ENCODE data around the gene PNPLA6. TPM values are rescaled to one million over a fixed set of nuclear protein-coding genes. Genes with fewer than 3 reads are reported as not detected.

The PNPLA6 gene
- total RNA-seq, 2 experiments from 2014 or later = 79.2 to 90.3 TPM

- POLR2A ChIA-PET = no interaction called here
- Mint-ChIP-seq H3K36me3 (ENCODE audit: low read depth) (no peaks in the 10 kb centered on the region), H3K4me3 (no peak overlapping the region), H3K27ac (no peak overlapping the region), H3K9me3 (peaks cover 3% of the 10 kb centered on the region), H3K4me1 (ENCODE audit: low read depth) (peaks cover 4% of the 10 kb centered on the region), H3K27me3 (peaks cover 20% of the 10 kb centered on the region)
- DNase-seq (peak; percentile 30), ATAC-seq (no peak)
- intact Hi-C loops (cut with micrococcal nuclease) = no loop called here
- CTCF ChIA-PET = no interaction called here
- no peak for TF ChIP-seq CTCF (IDR thresholded peaks at IDR 0.05)
Observed at GRCh38 chr19:7600721-7601120, 65.2 kb downstream of the PNPLA6 start.

GRCh38 chr19:7602240-7602934, 66.9 kb downstream of the PNPLA6 start:
- ATAC-seq = no peak
- no peak overlapping the region for H3K27ac Mint-ChIP-seq
- intact Hi-C loops (cut with micrococcal nuclease) = no loop called here
- no peak for DNase-seq
- ChIA-PET POLR2A (interaction anchor here (0.6 kb wide), 1 partner anchor 39 kb away, joined by 3 read pairs; no protein-coding TSS in a partner anchor), CTCF (no interaction called here)
- H3K4me3 Mint-ChIP-seq = no peak overlapping the region
- H3K27me3 Mint-ChIP-seq = peaks cover 16% of the 10 kb centered on the region
- peaks cover 3% of the 10 kb centered on the region for H3K9me3 Mint-ChIP-seq
- peaks cover 2% of the 10 kb centered on the region for H3K4me1 Mint-ChIP-seq (ENCODE audit: low read depth)
- no peaks in the 10 kb centered on the region for H3K36me3 Mint-ChIP-seq (ENCODE audit: low read depth)
- no peak for TF ChIP-seq CTCF (IDR thresholded peaks at IDR 0.05)

- Mint-ChIP-seq H3K27ac (no peak overlapping the region), H3K36me3 (ENCODE audit: low read depth) (no peaks in the 10 kb centered on the region), H3K4me3 (no peak overlapping the region), H3K9me3 (peaks cover 3% of the 10 kb centered on the region), H3K4me1 (ENCODE audit: low read depth) (peaks cover 2% of the 10 kb centered on the region), H3K27me3 (peaks cover 9% of the 10 kb centered on the region)
- ChIA-PET CTCF (no interaction called here), POLR2A (interaction anchor here (0.6 kb wide), 1 partner anchor 35 kb away, joined by 3 read pairs; no protein-coding TSS in a partner anchor)
- TF ChIP-seq CTCF (IDR thresholded peaks at IDR 0.05) = no peak
- intact Hi-C loops (cut with micrococcal nuclease) = no loop called here
- DNase-seq = no peak
- no peak for ATAC-seq
Observed at GRCh38 chr19:7602935-7603497, 67.5 kb downstream of the PNPLA6 start.

GRCh38 chr19:7603919-7604318, 68.4 kb downstream of the PNPLA6 start:
- intact Hi-C loops (cut with micrococcal nuclease) = no loop called here
- POLR2A ChIA-PET = interaction anchor here (1.3 kb wide), 1 partner anchor 58 kb away, joined by 3 read pairs; no protein-coding TSS in a partner anchor
- CTCF ChIA-PET = no interaction called here
- H3K9me3 Mint-ChIP-seq = peaks cover 3% of the 10 kb centered on the region
- H3K36me3 Mint-ChIP-seq (ENCODE audit: low read depth) = no peaks in the 10 kb centered on the region
- peaks cover 2% of the 10 kb centered on the region for H3K4me1 Mint-ChIP-seq (ENCODE audit: low read depth)
- no peak for DNase-seq
- H3K4me3 Mint-ChIP-seq = no peak overlapping the region
- H3K27me3 Mint-ChIP-seq = peaks cover 6% of the 10 kb centered on the region
- ATAC-seq = no peak
- no peak for TF ChIP-seq CTCF (IDR thresholded peaks at IDR 0.05)
- no peak overlapping the region for H3K27ac Mint-ChIP-seq

All from activated CD8-positive, alpha-beta T cell treated with anti-CD3 and anti-CD28 coated beads for 36 hours (primary cell).